NCI-H1048 (cell line): Measurements from ENCODE around the gene NCOA3.
"Not testable (repeated sequence)": the region's sequence is repeated elsewhere in the genome, so short reads cannot be mapped to it uniquely, and the experiment has no call there.

Experiments
- DNase-seq: peaks from one replicate; lab custom pipeline; 2025; lab: John Stamatoyannopoulos, UW

NCOA3 gene

DNA sequence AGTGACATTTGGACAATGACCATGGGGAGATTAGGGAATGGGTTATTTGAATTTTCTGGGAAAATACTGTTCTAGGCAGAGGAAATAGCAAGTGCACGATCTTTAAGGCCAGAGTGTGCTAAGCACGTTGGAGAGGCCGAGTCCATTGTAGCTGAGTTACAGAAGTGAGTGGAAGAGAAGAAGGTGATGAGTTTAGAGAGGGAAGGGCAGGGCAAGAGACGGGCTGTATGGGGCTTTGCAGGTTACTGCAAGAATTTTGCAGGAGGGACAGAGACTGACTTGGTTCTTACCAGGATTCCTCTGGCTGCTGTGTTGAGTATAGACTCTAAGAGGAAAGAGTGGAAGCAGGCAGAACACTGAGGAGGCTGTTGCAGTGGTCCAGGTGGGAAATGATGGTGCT, 1.1 kb upstream of the NCOA3 start:
- no peak for DNase-seq

GRCh38 chr20:47501116-47501481, 588 bp upstream of the NCOA3 start:
- no peak for DNase-seq

- no peak for DNase-seq
Observed at GRCh38 chr20:47502271-47503239, 868 bp downstream of the NCOA3 start.

- no peak for DNase-seq
Observed at GRCh38 chr20:47503685-47504084, 2.0 kb downstream of the NCOA3 start.

- no peak for DNase-seq
Observed at GRCh38 chr20:47506335-47506734, 4.6 kb downstream of the NCOA3 start.

DNA sequence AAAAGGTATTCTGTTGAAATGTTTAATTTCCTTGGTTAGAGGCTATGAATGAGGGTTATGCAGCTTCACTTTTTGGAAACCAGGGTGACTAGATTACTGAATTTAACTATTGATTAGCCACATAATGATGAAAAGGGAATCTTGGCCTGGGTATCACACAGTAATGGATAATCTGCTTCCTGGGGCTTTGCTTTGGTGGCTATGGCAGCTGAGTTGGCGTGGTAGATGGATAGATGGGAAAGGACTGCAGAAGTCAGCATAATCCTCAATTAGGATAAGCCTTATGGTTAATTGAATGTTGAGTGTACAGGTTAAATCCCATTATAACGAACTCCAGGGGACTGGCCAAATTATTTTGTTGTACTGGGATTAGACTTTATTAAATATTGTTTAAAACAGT, 5.2 kb downstream of the NCOA3 start:
- DNase-seq: no peak

GRCh38 chr20:47507275-47507981, 5.7 kb downstream of the NCOA3 start:
- not testable (repeated sequence) for DNase-seq

- DNase-seq: no peak
Observed at GRCh38 chr20:47508278-47508677, 6.6 kb downstream of the NCOA3 start.

GRCh38 chr20:47509104-47509661, 7.5 kb downstream of the NCOA3 start:
- DNase-seq: no peak

DNA sequence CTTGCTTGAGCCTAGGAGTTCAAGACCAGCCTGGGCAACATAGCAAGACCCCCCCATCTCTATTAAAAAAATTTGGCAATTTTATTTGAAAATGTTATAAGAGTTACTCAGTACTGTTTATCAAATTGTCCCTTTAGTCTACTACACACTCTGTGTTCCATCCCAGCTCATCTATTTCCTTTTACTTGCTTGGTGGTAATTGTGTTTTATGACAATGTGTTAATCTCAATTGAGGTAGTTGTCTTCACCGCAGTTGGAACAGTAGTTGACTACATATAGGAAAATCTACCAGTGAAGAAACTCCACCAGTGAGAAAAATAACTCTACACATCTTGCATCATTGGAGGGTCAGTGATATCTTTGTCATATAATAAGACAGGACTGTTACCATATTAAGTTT, 8.0 kb downstream of the NCOA3 start:
- DNase-seq: no peak

DNA sequence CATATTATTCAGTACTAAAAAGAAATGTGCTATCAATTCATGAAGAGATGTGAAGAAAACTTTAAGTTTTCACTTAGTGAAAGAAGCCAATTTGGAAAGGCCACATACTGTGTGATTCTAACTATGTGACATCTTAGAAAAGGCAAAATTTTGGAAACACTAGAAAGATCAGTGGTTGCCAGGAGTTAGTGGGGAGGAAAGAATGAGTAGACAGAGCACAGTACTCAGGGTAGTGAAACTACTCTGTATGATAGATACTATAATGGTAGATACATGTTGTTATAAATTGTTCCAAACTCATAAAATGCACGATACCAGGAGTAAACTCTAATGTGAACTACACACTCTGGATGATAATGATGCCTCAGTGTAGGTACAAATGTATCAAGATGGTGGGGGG, 14.2 kb downstream of the NCOA3 start:
- DNase-seq: no peak

DNA sequence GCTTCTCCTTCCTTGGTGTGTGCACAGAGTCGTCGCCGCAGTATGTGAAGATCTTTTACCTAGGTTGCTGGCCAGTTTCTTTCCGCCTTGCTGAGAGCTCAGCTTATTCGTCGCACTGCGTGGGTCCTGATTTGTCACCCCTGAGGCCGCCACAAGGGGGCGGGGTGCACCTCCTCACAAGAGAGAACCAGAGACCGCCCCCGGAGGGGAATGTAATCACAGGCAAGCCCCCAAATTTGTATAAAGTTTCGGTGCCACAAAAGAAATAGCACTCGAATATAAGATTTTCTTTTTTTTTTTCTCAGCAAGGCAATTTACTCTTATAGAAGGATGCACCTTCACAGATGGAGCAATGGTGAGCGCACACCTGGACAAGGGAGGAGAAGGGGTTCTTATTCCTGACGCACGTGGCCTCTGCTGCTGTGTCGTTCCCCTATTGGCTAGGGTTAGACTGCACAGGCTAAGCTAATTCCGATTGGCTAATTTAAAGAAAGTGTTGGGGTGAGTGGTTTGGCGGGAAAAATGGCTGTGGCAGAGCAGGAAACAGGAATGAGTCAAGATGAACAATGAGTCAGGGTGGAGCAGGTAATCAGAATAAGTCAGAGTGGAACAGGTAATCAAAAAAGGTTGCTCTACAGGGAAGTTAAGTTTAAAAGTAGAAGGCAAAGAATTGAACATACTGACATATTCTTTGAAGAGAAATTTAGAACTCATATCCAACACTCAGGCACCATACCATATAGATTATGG, 19.5 kb downstream of the NCOA3 start:
- no peak for DNase-seq

DNA sequence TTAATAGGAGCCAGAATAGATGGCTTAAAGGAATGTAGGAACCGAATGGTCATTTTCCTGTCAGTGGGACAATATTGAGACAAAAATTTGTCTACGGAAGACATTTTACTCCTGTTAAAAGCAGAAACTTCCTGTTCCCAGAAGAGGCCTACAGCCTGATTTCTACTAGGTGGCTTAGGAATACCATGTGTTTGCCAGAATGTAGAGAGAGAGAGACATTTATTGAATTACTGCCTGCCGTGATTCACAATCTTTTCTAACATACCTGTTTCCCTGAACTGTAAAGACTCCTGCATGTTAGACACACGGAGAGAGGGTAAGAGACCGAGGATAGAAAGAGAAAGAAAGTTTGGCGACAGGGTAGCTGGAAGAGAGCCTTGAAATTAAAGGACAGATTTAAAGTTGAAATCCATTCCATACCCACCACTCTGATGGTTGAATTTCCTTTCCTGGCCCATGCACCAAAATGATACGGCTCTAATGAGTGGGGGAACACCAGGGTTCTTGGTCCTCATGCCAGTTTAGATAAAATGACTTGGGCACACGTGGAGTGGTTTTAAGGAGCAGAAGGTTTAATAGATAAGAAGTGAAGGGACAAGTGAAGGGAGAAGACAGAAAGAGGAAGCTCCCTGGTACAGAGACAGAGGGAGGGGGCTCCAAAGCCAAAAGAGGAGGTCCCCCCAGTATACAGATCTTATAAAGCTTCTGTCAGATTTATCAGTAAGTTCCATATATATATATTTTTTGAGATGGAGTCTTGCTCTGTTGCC, 22.5 kb downstream of the NCOA3 start:
- DNase-seq: no peak

DNA sequence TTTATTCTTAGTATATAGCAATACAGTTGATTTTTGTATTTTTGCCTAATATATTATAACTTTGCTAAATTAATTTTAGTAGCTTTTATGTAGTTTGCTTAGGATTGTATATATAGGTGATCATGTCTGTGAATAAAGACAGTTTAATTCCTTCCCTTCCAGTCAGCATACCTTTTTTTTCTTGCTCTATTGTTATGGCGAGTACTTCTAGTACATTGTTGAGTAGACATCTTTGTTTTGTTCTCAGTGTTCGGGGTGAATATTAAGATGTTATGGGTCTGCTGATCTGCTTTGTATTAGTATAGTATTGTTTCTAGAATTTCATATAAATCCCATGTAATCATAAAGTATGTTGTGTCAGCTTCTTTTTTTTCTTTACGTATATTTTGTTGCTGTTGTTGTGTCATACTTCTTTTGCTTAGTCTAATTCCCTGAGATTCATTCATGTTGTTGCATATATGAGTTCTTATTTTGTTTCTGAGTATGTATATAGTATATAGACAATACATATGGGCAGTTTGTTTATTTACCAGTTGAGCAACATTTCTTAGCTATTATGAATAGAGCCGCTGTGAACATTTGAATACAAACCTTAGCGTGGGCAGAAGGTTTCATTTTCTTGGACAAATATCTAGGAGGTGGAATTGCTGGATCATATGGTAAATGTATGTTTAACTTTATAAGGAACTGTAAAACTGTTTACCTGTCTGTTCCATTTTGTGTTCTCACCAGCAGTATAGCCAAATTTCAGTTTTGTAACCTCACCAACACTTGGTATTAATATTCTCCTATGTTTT, 25.5 kb downstream of the NCOA3 start:
- DNase-seq: no peak

GRCh38 chr20:47529840-47530239, 28.2 kb downstream of the NCOA3 start:
- DNase-seq: no peak

DNA sequence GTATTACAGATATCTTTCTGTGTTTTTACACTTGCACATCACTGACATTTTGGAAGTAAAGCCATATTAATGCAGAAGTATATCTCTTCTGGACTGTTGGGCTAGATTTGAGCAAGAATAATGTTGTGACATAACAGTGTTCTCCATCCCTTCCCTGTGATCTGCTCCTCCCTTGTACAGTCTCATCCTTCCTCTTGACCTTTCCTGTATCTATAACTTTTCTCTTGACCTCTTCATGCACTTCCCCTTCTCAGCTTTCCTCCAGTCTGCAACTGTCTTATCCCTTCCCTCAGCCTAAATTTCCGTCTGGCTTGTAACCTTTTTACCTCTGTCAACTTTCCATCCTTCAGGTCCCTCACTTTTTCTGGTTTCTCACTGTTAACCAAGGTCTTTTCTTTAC, 29.8 kb downstream of the NCOA3 start:
- no peak for DNase-seq

DNA sequence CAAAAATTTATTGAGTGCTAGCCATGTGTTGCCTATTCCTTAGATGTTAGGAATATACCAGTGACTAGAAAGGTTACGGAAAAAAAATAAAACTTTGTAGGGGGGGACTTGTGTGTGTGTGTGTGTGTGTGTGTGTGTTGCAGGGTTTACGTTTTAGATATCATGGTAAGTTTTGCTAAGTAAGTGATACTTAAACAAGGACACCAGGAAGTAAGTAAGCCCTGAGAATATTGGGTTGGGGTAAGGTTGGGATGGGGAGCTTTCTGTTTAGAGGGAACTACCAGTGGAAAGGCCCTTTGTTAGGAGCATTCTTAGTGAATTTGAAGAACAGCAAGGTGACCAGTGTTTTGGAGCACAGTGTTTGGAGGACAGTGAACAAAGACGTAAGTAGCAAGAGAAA, 30.3 kb downstream of the NCOA3 start:
- no peak for DNase-seq

DNA sequence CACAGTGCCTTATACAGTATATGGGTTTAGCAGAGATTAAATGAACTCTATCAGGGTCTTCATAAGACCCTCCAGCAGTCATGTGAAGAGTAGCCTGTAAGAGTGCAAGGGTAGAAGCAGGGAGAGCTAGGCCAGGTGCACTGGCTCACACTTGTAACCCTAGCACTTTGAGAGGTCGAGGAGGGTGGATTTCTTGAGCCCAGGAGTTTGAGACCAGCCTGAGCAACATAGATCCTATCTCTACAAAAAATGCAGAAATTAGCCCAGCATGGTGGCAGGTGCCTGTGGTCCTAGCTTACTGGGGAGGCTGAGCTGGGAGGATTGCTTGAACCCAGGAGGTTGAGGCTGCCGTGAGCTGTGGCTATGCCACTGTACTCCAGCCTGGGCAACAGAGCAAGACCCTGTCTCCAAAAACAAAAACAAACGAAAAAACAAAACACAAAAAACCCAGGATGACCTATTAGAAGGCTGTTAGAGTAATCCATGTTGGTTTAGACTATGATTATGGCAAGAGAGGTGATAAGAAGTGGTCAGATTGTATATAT, 31.9 kb downstream of the NCOA3 start:
- no peak for DNase-seq

DNA sequence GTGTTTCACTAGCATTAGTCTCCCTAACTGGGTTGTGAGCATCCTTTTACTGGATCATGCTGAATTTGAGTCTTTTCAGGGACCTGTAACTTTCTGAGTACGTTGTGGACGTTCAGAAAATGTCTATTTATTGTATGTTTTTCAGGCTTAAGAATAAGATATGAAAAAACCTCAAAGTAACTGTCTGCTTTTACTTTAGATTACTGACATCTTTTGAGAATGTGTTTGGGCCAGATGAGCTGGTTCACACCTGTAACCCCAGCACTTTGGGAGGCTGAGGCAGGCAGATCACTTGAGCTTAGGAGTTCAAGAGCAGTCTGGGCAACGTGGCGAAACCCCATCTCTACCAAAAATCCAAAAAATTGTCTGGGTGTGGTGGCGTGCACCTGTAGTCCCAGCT, 32.7 kb downstream of the NCOA3 start:
- DNase-seq: no peak

DNA sequence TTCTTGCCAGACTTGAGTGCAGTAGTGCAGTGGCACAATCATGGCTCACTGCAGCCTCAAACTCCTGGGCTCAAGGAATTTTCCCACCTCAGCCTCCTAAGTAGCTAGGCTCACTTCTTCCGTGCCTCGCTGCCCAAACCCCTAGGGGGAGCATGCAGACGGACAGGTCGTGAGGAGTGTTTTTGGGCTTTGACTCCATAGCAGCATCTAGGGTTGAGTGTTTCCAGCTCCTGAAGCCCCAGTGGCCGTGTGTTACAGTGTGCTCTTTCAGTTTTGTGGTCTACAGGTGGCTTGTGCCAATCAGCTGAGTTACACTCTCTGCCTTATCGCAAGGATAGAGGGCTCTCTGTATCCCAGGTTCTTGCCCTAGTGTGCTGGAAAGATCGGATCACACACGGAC, 33.4 kb downstream of the NCOA3 start:
- DNase-seq: no peak
